ENCODE measurements around the gene PHACTR3. TPM values are rescaled to one million over a fixed set of nuclear protein-coding genes. Genes with fewer than 3 reads are reported as not detected.

The PHACTR3 gene
- total RNA-seq, 4 donors from 2014 or later: 0.54 to 0.81 (median 0.59) TPM; not detected in 1

GRCh38 chr20:59661153-59661552, 56.8 kb downstream of the PHACTR3 start:
- Histone ChIP-seq H3K27ac (no peak overlapping the region), H3K9me3 (peaks cover 0 to 35% (median 0%) of the 10 kb centered on the region in 3 donors), H3K4me3 (no peak overlapping the region), H3K36me3 (no peaks in the 10 kb centered on the region), H3K4me1 (no peaks in the 10 kb centered on the region), H3K27me3 (peaks cover 38% of the 10 kb centered on the region)
- ATAC-seq: no peak
- WGBS, 2 donors (ENCODE audit: low coverage in 1 of 2): 48 to 62% methylated on average over 6 to 8 of the region's 8 CpGs
- TF ChIP-seq POLR2A (IDR thresholded peaks at IDR 0.05) (no peak), POLR2AphosphoS5 (IDR thresholded peaks at IDR 0.05) (no peak), EP300 (IDR thresholded peaks at IDR 0.05) (no peak)

DNA sequence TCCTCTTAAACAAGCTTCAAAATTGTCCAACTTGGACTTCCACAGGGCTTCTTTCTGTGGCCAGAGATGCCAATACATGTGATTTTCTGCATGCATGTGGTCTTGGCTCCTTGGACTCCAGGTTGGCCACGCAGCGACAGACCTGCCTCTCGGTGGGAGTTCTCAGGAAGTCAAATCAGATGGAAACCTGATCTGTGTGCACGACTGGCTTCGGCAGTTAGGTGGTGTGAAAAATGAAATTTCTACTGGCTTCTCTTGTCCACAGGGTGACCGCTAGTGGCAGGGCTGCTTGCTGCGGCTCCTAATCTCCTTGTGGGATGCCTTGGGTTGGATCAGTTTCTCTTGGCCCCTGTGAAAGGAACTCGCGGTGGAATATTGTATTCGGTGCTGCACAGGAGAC, 57.3 kb downstream of the PHACTR3 start:
- no peaks in the 10 kb centered on the region for H3K36me3 ChIP-seq
- peaks cover 43% of the 10 kb centered on the region for H3K27me3 ChIP-seq
- no peaks in the 10 kb centered on the region for H3K4me1 ChIP-seq
- H3K4me3 ChIP-seq: no peak overlapping the region
- WGBS, 2 donors (ENCODE audit: low coverage in 1 of 2): 89 to 93% methylated on average over 3 to 5 of the region's 10 CpGs
- TF ChIP-seq EP300 (IDR thresholded peaks at IDR 0.05) (no peak), POLR2AphosphoS5 (IDR thresholded peaks at IDR 0.05) (no peak), POLR2A (IDR thresholded peaks at IDR 0.05) (no peak)
- TF ChIP-seq, protein P1, sequence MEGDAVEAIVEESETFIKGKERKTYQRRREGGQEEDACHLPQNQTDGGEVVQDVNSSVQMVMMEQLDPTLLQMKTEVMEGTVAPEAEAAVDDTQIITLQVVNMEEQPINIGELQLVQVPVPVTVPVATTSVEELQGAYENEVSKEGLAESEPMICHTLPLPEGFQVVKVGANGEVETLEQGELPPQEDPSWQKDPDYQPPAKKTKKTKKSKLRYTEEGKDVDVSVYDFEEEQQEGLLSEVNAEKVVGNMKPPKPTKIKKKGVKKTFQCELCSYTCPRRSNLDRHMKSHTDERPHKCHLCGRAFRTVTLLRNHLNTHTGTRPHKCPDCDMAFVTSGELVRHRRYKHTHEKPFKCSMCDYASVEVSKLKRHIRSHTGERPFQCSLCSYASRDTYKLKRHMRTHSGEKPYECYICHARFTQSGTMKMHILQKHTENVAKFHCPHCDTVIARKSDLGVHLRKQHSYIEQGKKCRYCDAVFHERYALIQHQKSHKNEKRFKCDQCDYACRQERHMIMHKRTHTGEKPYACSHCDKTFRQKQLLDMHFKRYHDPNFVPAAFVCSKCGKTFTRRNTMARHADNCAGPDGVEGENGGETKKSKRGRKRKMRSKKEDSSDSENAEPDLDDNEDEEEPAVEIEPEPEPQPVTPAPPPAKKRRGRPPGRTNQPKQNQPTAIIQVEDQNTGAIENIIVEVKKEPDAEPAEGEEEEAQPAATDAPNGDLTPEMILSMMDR (IDR thresholded peaks at IDR 0.05): no peak
- no peak overlapping the region for H3K27ac ChIP-seq
- H3K9me3 ChIP-seq: peaks cover 0 to 30% (median 0%) of the 10 kb centered on the region in 3 donors
- ATAC-seq: no peak

GRCh38 chr20:59662161-59662560, 57.8 kb downstream of the PHACTR3 start:
- H3K27ac ChIP-seq: no peak overlapping the region
- H3K9me3 ChIP-seq: peaks cover 0 to 25% (median 0%) of the 10 kb centered on the region in 3 donors
- no peak for ATAC-seq
- H3K36me3 ChIP-seq: no peaks in the 10 kb centered on the region
- TF ChIP-seq EP300 (IDR thresholded peaks at IDR 0.05): no peak
- no peak for TF ChIP-seq POLR2AphosphoS5 (IDR thresholded peaks at IDR 0.05)
- TF ChIP-seq POLR2A (IDR thresholded peaks at IDR 0.05): no peak
- TF ChIP-seq, protein P1 (IDR thresholded peaks at IDR 0.05): no peak
- H3K4me3 ChIP-seq: no peak overlapping the region
- no peaks in the 10 kb centered on the region for H3K4me1 ChIP-seq
- peaks cover 44% of the 10 kb centered on the region for H3K27me3 ChIP-seq
- WGBS, 2 donors (ENCODE audit: low coverage in 1 of 2): 63 to 75% methylated on average over 4 of the region's 5 CpGs

GRCh38 chr20:59662856-59663512, 58.6 kb downstream of the PHACTR3 start:
- H3K36me3 ChIP-seq: no peaks in the 10 kb centered on the region
- peaks cover 44% of the 10 kb centered on the region for H3K27me3 ChIP-seq
- 89 to 94% methylated on average over 9 to 12 of the region's 14 CpGs for WGBS, 2 donors (ENCODE audit: low coverage in 1 of 2)
- TF ChIP-seq POLR2A (IDR thresholded peaks at IDR 0.05) (no peak), EP300 (IDR thresholded peaks at IDR 0.05) (no peak), POLR2AphosphoS5 (IDR thresholded peaks at IDR 0.05) (no peak)
- TF ChIP-seq, protein P1 (IDR thresholded peaks at IDR 0.05): no peak
- ATAC-seq: no peak
- H3K4me3 ChIP-seq: no peak overlapping the region
- H3K9me3 ChIP-seq: peaks cover 0 to 17% (median 0%) of the 10 kb centered on the region in 3 donors
- H3K27ac ChIP-seq: no peak overlapping the region
- H3K4me1 ChIP-seq: no peaks in the 10 kb centered on the region

DNA sequence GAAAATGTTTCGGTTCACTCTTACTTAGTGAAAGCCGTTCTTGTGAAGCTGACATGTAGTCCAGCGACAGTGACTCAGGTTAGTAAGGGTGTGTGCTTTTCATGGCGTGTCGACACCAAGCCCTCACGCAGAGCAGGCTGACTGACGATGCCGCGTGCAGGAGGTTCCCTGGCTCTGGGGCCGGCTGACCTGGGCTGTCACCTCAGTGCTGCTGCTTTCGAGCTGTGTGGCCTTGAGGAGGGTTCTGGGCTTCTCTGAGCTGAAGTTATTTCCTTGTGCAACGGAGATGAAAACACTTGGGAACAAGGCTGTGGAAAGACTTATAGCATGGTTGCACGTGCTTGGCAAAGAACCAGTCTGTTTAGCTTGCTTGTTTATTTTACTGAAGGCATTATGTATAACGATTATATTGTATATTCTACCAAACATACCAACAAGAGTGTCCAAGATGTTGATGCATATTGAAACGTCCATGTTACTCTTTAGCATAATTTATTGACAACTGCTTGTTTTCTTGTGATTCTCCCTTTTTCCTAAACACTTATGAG, 59.2 kb downstream of the PHACTR3 start:
- Histone ChIP-seq H3K4me3 (no peak overlapping the region), H3K9me3 (peaks cover 0 to 11% (median 0%) of the 10 kb centered on the region in 3 donors), H3K4me1 (no peaks in the 10 kb centered on the region), H3K27me3 (peaks cover 44% of the 10 kb centered on the region), H3K36me3 (no peaks in the 10 kb centered on the region), H3K27ac (no peak overlapping the region)
- TF ChIP-seq, protein P1 (IDR thresholded peaks at IDR 0.05): no peak
- TF ChIP-seq POLR2AphosphoS5 (IDR thresholded peaks at IDR 0.05) (no peak), EP300 (IDR thresholded peaks at IDR 0.05) (no peak), POLR2A (IDR thresholded peaks at IDR 0.05) (no peak)
- 67 to 72% methylated on average over 5 to 11 of the region's 15 CpGs for WGBS, 2 donors (ENCODE audit: low coverage in 1 of 2)
- ATAC-seq: no peak

Data from gastroesophageal sphincter (tissue), 4 donors.